GM13977 (cell line): ENCODE data around the gene LAMC3.

Experiments
- DNase-seq: peaks from one replicate; pipeline ENCODE4 v3.0.0; 2012; ENCODE audit warnings: low spot score
- CTCF ChIP-seq: IDR thresholded peaks from 2 replicates; pipeline ENCODE4 v1.5.1; 2012; ENCODE audit warnings: mild to moderate bottlenecking, control low read depth; ENCODE audit not compliant: insufficient read depth; ENCODE audit errors: extremely low read depth, missing control alignments
- in situ Hi-C: fragments of 300-500 bp; cut with MboI; formaldehyde crosslinking; loops from one replicate; pipeline ENCODE4 v1.12.0; 2022; ENCODE audit warnings: low sequenced_read_pairs, low pct_unique_long_range_greater_than_20kb, mixed read lengths, inconsistent platforms; ENCODE audit not compliant: unreplicated experiment

The LAMC3 gene

GRCh38 chr9:131027048-131027871, 18.3 kb downstream of the LAMC3 start:
- in situ Hi-C loops: loop anchor here (25.0 kb wide), 1 partner anchor 315 kb away; no protein-coding TSS in a partner anchor
- no peak for TF ChIP-seq CTCF
- no peak for DNase-seq

GRCh38 chr9:131027872-131028179, 18.9 kb downstream of the LAMC3 start:
- no peak for DNase-seq
- in situ Hi-C loops: loop anchor here (25.0 kb wide), 1 partner anchor 316 kb away; no protein-coding TSS in a partner anchor
- no peak for TF ChIP-seq CTCF

GRCh38 chr9:131028221-131028884, 19.4 kb downstream of the LAMC3 start:
- no peak for DNase-seq
- TF ChIP-seq CTCF: no peak
- in situ Hi-C loops: loop anchor here (25.0 kb wide), 1 partner anchor 316 kb away; no protein-coding TSS in a partner anchor

GRCh38 chr9:131028931-131029573, 20.1 kb downstream of the LAMC3 start:
- no peak for TF ChIP-seq CTCF
- no peak for DNase-seq
- in situ Hi-C loops: loop anchor here (25.0 kb wide), 1 partner anchor 317 kb away; no protein-coding TSS in a partner anchor

- TF ChIP-seq CTCF: no peak
- in situ Hi-C loops: loop anchor here (25.0 kb wide), 1 partner anchor 317 kb away; no protein-coding TSS in a partner anchor
- no peak for DNase-seq
Measured at GRCh38 chr9:131029574-131029952, 20.6 kb downstream of the LAMC3 start.

GRCh38 chr9:131030239-131031004, 21.4 kb downstream of the LAMC3 start:
- in situ Hi-C loops: loop anchor here (25.0 kb wide), 1 partner anchor 318 kb away; no protein-coding TSS in a partner anchor
- TF ChIP-seq CTCF: no peak
- peak; percentile 20 for DNase-seq
